HG03469 (cell line): ENCODE measurements around the gene COMMD7.

Experiments
- ATAC-seq: cut with Tn5 transposase; IDR thresholded peaks from one replicate; pipeline ENCODE4 v1.9.1; 2021; ENCODE audit warnings: mild to moderate bottlenecking, moderate library complexity, moderate number of reproducible peaks; ENCODE audit not compliant: unreplicated experiment

COMMD7 gene

DNA sequence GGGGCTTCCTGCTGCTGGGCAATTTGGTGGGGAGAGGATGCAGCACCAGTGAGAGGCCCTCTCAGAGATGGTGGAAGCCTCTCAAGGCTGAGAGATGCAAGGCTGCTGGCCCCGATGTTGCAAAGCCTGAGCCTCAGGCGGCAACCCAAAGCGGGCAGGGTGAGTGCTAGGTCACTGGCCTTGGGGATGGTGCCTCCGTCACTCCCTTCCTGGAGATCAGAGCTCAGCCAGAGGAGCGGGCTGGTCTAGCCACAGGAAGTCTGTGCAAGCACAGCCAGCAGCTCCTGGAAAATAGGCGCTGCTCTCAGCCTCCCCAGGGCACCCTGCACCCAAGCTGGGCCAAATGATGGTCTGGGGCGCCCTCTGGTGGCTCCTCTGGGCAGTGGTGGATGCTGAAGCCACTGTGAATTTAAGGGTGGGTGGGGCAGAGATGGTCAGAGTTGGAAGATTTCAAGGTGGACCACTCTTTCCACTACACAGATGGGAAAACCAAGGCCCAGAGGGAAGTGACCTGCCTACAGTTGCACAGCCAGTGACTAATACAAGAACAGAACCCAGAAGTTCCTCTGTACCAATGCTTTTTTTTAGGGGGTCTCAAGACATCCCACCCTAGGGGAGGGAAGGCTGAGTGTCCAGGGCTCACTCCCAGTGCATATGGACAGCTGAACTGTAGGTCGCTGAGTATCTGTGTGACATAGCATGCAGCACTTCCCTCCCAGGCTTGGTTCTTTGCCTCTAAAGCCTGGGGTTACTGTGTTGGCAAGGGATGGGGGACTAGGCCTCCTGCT lies 90.3 kb downstream of the COMMD7 start:
- ATAC-seq: no peak
